ELF-1 (cell line): ENCODE measurements around the gene OR2H2.
A peak's percentile ranks its signal among the peaks of the same experiment; 100 is the strongest.

Experiments used
- DNase-seq: peaks from one replicate; pipeline ENCODE4 v3.0.0-alpha.2; 2016; ENCODE audit warnings: low read depth, low spot score

The OR2H2 gene

DNA sequence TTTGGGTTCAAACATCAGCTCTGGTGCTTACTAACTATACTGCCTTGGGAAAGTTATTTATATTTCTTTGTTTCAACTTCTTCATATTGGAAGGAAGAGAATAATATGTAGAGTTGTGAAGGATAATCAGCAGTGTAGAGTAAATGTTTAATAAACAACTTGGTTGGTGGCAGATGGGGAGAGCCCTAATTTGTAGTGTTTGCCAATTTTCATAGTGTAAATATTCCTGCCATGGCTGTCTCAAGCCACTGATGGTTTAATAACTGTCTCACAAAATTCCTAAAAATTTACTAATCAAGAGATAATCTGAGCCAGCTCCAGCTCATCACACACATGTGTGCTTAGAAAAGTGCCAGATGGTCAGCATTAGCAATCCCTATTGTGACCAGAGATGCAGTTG lies at the start of gene OR2H2:
Gene OR2H2 (plus strand): TSS at position 301 of the 400 bp plus-strand sequence. CDS start 2,824 bp downstream, outside the sequence.
- DNase-seq: no peak

DNA sequence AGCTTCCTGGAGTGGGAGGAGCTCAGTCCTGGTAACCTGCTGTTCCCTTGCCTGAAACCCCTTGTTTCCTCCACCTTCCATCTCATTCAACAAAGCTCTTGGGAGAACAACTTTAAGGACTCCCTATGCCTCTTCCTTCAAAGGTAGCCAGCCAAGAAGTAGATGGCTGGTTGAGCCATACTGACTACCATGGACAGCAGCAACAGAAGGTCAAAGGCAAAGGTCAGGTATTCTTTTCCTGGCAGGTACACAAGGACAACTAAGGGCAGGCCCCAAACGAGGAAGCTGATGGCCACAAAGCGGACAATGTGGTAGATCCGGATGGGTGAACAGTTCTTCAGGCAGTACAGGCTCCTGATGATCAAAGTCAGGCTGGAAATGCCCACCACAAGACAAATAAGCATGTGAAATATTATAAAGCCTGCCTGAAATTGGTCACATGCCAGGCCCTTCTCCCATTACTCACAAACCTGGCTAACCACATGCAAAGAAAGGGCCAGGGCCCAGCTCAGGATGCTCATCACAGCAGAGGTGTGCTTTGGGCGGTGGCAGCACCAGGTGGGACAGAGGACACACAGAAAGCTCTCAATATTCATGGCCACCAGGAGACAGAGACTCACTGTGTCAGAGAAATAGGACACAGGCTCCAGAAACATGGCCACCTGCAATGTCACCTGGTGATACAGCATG lies 47.1 kb upstream of the OR2H2 start:
- DNase-seq: no peak

DNA sequence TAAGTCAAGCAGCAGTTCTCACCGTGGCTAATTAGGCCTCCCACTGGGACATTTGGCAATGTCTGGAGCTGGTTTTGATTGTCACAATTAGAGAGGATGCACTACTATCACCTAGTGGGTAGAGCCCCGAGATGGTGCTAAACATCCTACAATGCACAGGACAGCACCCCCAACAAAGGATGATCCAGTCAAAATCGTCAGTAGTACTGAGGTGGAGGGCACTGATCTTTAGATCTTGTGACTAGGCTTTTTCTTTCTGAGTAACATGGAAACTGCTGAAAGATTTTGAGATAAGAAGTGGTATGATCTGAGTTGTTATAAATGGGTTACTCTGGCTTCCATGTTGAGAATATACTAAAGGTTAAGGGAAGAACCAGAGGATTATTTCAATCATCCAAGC lies 37.3 kb upstream of the OR2H2 start:
- DNase-seq: no peak

DNA sequence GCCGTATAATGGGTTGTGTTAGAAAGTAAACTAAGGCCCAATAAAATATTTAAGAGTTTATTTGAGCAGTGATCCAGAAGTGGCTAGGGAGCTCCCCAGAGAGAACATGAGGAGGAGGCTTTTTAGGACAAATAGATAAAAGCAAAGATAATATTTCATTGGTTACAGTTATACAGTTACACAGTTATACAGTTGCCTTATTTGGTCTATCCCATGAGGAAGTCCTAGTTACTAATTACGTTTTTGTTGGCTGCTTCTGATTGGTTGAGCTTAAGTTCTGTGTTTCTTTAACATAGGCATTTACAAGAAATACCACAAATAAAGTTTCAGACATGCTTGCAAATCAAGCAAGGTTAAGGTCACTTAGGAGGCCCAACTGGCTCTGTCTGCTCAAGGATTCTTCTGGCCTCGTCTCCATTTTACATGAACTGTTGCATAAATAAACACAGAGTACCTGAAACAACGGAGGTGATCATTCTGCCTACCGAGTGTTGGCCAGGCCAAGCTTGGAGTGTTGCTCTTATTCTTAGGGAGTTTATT lies 32.3 kb upstream of the OR2H2 start:
- DNase-seq: no peak

DNA sequence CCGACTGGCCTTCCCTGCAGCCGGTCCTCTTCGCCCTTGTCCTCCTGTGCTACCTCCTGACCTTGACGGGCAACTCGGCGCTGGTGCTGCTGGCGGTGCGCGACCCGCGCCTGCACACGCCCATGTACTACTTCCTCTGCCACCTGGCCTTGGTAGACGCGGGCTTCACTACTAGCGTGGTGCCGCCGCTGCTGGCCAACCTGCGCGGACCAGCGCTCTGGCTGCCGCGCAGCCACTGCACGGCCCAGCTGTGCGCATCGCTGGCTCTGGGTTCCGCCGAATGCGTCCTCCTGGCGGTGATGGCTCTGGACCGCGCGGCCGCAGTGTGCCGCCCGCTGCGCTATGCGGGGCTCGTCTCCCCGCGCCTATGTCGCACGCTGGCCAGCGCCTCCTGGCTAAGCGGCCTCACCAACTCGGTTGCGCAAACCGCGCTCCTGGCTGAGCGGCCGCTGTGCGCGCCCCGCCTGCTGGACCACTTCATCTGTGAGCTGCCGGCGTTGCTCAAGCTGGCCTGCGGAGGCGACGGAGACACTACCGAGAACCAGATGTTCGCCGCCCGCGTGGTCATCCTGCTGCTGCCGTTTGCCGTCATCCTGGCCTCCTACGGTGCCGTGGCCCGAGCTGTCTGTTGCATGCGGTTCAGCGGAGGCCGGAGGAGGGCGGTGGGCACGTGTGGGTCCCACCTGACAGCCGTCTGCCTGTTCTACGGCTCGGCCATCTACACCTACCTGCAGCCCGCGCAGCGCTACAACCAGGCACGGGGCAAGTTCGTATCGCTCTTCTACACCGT lies 31.5 kb upstream of the OR2H2 start:
- peak; percentile 89 for DNase-seq

DNA sequence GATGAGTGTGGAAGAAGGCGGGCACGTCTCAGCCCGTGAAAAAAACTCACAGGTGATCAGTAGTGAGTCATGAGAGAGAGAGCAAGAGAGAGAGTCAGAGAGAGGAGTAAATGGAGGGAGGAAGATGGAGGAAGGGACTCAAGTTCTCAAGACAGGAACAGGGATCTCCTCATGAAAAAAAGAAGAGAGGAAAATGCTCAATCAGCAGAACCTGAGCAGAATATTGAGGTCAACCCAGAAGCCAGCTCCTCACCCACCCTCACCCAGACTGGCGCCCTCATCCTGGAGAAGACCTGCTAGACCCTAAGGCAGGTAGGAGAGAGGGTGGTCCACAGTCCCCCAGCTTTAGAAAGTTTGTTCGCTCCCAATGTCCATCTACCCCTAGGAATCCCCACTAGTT lies 30.2 kb upstream of the OR2H2 start:
- DNase-seq: no peak

DNA sequence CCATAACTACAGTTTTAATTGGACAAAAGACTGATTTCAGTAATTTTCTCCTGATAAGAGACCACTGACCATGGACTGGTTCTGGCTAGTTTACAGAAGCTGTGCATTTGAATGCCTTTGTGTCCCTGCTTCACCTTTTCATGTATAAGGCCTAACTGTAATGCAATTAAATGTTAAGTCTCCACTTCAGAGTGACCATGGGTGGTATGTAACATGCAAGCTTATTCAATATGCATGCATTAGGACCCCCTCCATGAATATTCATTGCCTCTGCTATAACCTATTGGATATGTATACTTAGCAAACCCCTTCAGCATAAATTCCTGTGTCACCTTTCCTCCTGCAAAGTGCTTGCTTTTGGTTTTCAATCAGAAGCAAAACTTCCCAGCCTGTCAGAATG lies 27.6 kb upstream of the OR2H2 start:
- no peak for DNase-seq

DNA sequence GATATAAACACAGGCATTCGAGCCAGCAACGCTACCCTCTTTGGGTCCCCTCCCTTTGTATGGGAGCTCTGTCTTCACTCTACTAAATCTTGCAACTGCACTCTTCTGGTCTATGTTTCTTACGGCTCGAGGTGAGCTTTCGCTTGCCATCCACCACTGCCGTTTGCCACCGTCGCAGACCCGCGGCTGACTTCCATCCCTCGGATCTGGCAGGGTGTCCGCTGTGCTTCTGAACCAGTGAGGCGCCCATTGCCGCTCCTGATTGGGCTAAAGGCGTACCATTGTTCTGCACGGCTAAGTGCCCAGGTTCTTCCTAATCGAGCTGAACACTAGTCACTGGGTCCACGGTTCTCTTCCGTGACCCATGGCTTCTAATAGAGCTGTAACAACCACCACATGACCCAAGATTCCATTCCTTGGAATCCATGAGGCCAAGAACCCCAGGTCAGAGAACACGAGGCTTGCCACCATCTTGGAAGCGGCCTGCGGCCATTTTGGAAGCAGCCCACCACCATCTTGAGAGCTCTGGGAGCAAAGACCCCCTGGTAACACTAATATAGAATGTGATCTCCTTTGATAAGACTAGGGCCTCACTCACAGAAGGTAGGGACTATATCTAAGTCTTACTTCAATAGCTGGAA lies 26.4 kb upstream of the OR2H2 start:
- DNase-seq: no peak

DNA sequence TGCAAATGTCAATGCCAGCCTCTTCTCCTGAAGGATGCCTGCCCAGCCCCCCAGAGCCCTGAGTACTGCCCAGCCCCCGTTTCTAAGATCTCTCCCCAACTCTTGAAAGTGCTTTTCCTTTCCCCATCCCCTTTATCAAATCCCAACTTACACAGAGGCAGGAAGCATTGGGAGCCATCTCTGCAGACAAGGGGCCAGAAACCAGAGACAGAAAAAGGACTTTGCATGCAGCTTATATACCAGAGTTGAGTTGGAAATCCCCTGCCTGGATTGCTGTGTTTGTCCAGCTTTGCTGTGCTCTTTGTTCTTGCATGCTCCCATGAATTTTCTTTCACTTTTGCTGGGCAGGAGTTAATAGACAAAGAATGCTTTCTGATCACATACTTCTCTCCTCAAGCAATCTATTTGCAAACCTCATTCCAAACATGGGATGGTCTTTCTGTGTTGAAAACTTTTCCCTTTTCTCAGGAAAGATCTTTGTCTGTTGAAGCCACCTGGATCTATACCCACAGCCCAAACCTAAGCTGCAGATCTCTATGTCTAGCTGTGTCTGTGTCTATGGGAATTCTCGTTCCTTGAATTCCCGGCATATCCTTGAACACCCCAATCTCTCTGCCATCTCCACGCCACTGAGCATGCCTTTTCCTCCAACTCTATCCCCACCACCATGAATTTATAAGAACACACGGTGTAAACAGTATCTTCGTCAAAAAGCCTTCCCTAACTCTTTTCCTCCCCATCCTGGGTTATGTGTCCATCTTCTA lies 25.2 kb upstream of the OR2H2 start, which contains the start of gene UBD:
Gene UBD (minus strand): TSS at position 209 of the 764 bp plus-strand sequence. CDS start 31 bp downstream, at position 178.
- no peak for DNase-seq

DNA sequence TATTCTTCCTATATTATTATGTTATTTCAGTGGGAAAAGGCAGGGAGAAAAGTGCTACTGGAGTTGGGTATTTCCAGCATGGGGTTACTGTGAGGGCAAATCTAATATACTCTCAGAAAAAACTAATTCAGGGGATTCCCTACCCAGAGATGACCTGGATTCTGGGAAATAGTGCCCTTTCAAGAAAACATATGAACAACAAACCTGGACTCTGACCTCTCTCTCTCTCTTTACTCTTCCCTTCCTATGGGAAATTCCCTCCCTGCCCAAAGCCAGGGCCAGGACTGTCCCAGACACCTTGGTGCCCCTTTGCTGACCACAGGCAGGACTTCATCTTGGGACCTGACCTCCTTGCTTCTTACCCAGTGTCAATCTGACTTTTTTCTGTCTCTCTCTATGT lies 23.8 kb upstream of the OR2H2 start:
- DNase-seq: no peak

DNA sequence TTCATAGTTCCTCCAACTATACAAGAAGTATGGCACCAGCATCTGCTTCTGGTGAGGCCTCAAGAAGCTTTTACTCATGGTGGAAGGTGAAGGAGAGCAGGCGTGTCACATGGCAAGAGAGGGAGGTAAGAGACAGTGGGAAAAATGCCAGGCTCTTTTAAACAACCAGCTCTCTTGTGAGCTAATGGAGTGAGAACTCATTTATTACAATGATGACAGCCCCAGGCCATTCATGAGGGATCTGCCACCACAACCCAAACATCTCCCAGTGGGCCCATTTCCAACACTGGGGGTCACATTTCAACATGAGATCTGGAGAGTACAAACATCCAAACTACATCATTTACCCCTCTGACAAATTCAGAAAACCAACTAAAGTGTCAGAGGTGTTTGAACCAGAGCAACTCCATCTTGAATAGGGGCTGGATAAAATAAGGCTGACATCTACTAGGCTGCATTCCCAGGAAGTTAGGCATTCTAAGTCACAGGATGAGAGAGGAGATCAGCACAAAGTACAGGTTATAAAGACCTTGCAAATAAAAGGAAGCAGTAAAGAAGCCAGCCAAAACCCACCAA lies 23.2 kb upstream of the OR2H2 start:
- no peak for DNase-seq

DNA sequence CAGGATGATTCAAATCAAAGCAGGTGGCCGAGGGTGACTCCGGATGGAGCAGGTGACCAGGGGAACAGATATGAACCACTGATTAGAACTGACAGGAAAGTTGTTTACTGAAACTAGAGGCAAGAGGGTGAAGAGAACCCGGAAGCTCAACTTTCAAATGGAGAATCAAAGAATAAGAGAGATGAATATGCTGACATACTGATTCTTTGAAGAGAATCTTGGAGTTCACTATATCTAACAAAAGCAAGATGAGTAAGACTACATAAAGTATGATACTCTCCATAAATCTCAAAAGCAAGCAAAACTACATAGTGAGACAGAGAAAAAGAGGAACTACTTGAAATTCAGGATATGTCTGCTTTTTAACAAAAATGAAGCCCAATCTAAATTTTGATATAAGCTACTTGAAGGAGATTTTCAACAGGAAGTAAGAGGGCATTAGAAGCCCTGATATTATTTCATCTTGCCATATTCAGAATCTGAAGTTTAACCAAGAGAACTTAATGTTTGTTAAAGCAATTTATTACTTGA lies 21.4 kb upstream of the OR2H2 start:
- DNase-seq: no peak

DNA sequence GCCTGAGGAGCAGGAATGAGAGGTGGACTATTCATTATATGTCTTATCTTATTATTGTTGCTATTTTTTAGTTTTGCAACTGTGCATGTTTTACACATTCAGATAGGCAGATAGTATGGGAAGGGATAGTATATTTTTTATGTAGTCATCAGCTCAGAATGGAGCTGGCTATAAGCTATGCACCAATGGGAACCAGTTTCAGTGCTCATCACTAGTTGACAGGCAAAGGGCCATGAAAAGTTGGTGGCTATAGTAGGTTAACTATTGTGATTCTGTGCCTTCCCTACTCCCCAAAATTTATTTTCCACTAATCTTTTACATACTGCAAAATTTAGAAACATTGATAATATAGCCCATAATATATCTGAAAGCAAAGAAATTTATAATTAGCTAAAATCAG lies 20.0 kb upstream of the OR2H2 start:
- no peak for DNase-seq

DNA sequence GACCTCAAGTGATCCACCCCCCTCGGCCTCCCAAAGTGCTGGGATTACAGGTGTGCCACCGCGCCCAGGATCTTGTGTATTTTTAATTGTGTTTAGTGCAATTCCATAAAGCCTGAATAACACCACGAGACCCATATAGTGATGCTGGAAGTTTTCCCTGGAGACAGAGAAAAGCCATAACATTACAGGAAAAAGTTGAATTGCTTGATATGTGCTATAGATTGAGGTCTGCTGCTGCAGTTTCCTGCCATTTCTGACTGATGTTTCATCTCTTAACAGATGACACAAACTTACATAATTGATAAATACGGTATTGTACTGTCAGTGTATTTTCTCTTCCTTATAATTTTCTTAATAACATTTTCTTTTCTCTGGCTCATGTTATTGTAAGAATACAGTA lies 18.1 kb upstream of the OR2H2 start:
- no peak for DNase-seq

DNA sequence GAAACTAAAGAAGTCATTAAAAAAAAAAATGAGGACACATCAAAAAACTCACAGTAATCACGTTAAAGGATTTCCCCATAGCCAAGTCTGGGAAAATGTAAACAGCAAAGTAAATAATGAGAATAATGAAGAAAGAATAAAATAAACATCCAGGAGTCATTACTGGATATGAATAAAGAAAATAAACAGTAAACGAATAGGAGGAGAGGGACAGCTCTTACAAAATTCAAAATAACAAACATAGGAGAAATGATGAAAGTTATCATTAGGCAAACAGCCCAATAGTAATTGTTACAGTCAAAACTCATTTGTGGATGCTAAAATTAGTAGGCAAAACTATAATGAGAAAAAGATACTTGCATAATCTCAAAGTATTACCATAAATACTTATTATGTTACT lies 17.4 kb upstream of the OR2H2 start:
- no peak for DNase-seq

DNA sequence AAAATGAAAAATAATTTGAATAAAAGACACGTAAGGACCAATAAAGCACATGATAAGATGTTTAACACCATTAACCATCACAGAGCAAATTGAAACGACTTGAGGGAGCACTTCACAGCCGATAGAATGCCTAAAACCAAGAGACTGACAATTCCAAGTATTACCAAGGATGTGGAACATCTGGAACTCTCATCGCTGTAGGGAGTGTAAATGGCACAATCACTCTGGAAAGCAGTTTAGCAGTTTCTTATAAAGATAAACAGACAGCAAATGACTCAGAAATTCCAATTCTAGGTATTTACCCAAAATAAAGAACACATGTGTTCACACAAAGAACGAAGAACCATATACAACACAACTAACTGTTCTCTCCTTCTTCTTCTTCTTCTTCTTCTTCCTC lies 16.9 kb upstream of the OR2H2 start:
- DNase-seq: no peak

DNA sequence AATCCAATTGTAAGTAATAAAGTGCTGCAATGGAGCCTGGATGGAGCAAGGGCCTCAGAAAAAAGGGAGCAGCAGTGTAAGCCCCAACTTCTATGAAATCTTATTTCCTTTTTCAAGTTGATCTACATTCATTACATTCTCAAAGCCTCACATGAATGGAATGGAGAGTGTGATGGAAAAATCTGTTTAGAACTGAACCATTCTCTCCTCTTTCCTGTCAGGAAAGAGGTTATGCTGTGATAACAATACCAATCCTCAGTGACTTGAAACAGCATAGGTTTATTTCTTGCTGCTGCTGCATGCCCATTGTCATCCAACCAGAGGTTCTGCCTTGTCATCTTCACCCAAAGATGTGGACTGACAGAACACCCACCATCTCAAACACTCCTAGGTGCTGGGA lies 8.9 kb upstream of the OR2H2 start:
- DNase-seq: no peak

DNA sequence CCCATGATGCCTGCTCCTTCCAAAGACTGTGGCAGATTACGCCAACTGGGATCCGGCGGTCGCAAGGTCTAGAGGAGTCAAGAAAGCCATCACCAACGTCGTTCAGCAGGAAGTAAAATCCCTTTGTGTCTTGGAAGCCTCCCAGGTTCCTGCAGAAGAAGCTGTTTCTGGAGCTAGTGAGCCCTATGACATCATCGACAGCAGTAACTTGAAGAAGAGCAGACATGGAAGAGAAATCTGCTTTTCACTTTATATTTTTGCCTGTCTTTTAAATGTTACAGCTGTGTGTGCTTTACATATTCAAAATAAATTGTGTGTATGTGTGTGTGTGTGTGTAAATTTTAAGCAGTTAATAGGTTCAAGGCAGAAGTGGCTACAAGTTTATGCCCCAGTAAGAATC lies 7.4 kb upstream of the OR2H2 start:
- DNase-seq: no peak

DNA sequence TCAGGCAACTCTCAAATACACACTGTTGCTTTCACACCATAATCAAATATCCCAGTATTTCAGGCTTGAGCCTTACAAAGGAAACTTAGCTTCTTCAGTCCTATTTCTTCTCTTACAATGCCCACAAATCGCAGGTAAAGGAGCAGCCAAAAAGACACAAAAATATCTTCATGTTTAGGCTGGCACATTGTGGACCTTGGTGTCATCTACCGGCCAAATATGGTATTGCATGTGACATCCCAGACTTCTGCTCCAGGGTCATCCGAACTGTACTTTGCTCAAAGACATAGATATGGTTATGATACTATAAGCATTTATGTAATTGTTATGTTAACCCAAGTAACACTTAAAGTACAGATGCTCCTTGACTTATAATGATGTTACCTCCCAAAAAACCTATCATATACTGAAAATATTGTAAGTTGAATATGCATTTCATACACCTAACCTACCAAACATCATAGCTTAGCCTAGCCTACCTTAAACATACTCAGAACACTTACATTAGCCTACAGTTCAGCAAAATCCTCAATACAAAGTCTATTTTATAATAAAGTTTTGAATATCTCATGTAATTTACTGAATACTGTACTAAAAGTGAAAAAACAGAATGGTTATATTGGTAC lies 4.6 kb downstream of the OR2H2 start:
- peak; percentile 52 for DNase-seq

DNA sequence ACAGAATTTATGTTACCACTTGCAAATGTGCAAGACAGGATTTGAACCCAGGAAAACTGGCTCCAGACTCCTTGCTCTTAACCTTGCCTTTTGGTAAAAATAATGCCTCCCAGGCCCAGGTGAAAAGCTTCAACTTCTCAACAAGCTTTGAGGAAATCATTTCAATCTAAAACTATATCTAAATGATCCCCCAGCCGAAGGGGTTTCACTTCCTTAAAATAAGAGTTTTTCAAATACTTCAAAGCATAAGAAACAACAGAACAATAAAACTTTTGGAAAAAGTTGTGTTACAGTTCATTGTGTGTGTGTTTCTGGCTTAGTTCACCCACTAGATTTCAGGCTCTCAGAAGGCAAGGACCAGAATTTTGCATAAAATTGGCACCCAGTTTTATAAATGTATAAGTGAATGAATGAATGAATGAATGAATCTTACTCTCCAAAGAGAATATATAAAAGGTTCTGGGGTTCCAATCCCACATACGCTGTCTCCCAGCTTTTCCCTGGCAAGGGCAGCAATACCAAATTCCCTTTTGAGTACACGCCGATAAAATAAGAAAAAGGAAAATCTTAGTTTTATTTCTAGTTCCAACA lies 5.4 kb downstream of the OR2H2 start:
- DNase-seq: no peak
